ENCODE data around the gene GPR157.

The GPR157 gene

DNA sequence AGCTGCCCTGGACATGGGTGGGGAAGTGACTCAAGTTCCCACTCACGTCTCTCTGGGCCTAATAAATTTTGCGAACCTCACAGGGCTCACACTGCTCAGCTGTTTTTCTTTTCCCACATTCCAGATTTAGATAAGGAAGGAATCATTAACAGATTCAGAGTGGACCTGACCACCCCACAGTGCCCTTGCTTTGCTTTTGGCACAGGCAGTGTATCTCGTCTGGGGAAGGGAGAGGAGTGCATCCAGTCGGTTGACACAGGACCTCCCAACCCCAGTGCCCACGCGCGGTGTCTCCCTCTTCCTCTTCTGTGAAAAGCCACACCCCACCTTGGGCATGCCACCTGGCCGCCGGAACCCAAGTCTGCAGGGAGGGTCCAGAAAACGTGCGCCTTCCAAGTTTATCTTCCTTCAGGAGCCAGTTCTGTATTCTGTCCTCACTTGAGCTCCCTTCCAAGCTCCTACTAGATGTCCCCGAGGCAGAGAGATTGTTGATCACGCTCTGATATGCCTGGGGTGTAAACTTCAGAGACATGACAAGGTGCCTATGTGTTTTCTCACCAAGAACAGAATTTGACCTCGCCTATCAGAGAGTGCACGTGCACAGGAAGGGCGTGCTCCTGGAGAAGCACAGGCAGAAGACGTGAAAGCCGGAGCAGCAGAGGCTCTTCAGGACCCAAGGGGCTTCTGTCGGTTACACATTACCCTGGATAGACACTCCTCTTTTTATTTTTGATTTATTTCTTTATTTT lies 50.0 kb downstream of the GPR157 start:
- ChIA-PET CTCF (interaction anchor here (0.9 to 5.2 kb wide), 5 partner anchors 9 to 32 kb away, joined by 3 to 35 read pairs (median 4); no protein-coding TSS in a partner anchor), POLR2A (no interaction called here)
- DNase-seq (ENCODE audit: extremely low spot score), result no peak
- TF ChIP-seq, protein P1, sequence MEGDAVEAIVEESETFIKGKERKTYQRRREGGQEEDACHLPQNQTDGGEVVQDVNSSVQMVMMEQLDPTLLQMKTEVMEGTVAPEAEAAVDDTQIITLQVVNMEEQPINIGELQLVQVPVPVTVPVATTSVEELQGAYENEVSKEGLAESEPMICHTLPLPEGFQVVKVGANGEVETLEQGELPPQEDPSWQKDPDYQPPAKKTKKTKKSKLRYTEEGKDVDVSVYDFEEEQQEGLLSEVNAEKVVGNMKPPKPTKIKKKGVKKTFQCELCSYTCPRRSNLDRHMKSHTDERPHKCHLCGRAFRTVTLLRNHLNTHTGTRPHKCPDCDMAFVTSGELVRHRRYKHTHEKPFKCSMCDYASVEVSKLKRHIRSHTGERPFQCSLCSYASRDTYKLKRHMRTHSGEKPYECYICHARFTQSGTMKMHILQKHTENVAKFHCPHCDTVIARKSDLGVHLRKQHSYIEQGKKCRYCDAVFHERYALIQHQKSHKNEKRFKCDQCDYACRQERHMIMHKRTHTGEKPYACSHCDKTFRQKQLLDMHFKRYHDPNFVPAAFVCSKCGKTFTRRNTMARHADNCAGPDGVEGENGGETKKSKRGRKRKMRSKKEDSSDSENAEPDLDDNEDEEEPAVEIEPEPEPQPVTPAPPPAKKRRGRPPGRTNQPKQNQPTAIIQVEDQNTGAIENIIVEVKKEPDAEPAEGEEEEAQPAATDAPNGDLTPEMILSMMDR (IDR thresholded peaks at IDR 0.05; ENCODE audit: control extremely low read depth, extremely low read depth, low read depth, missing control alignments), result no peak

GRCh38 chr1:9078015-9078751 lies 50.7 kb downstream of the GPR157 start:
- POLR2A ChIA-PET, result no interaction called here
- TF ChIP-seq, protein P1 (IDR thresholded peaks at IDR 0.05; ENCODE audit: control extremely low read depth, extremely low read depth, low read depth, missing control alignments), result no peak
- DNase-seq (ENCODE audit: extremely low spot score), result no peak
- CTCF ChIA-PET, result interaction anchor here (0.9 to 5.2 kb wide), 5 partner anchors 8 to 32 kb away, joined by 3 to 35 read pairs (median 4); no protein-coding TSS in a partner anchor

DNA sequence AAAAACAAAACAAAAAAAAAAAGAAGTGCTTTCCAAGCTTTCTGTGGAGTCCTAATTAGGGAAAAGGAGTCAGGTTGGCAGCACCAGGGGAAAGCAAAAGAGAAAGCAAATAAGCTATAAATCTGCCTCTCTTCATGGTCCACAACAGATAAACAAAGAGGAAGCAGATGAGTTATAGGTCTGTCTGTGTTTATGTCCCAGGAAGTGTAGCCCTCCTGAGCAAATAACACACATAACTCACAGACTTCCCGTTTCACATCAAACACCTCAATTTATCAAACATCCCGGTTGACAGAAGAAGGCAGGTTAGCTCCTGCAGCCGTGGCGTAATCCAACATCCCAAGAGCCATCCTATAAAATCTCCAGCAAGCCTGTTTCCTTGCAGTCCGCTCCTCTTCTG lies 53.9 kb downstream of the GPR157 start:
- TF ChIP-seq, protein P1 (IDR thresholded peaks at IDR 0.05; ENCODE audit: control extremely low read depth, extremely low read depth, low read depth, missing control alignments), result no peak
- DNase-seq (ENCODE audit: extremely low spot score), result no peak
- POLR2A ChIA-PET, result no interaction called here
- CTCF ChIA-PET, result interaction anchor here (0.8 to 1.4 kb wide), 5 partner anchors 11 to 70 kb away, joined by 3 to 5 read pairs (median 3); no protein-coding TSS in a partner anchor

DNA sequence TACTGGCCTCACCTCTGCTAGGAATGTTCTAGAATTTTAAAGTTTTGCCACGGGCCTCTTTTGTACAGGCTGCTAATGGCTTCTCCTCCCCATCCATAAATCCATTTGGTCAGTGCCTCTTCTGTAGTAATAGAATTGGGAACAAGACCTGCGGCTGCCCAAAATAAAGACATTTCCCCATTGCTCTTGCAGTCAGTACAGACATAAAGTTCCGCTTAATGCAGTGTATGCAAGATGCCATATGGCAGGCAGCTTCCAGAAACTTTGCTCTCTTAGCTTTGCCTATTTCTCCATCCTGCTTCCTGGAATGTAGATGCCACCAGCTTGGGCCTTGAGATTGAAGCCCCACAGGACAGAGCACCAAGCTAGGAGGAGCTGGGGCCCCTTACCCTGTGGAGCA lies 55.8 kb downstream of the GPR157 start:
- ChIA-PET CTCF (interaction anchor here (0.6 to 0.8 kb wide), 3 partner anchors 28 to 503 kb away, joined by 3 read pairs; no protein-coding TSS in a partner anchor), POLR2A (interaction anchor here (0.6 kb wide), 1 partner anchor 12 kb away, joined by 4 read pairs; no protein-coding TSS in a partner anchor)
- DNase-seq (ENCODE audit: extremely low spot score), result no peak
- TF ChIP-seq, protein P1 (IDR thresholded peaks at IDR 0.05; ENCODE audit: control extremely low read depth, extremely low read depth, low read depth, missing control alignments), result no peak

GRCh38 chr1:9071554-9072235 lies 57.2 kb downstream of the GPR157 start:
- no peak for DNase-seq (ENCODE audit: extremely low spot score)
- ChIA-PET CTCF (no interaction called here), POLR2A (no interaction called here)
- TF ChIP-seq, protein P1 (IDR thresholded peaks at IDR 0.05; ENCODE audit: control extremely low read depth, extremely low read depth, low read depth, missing control alignments), result no peak

DNA sequence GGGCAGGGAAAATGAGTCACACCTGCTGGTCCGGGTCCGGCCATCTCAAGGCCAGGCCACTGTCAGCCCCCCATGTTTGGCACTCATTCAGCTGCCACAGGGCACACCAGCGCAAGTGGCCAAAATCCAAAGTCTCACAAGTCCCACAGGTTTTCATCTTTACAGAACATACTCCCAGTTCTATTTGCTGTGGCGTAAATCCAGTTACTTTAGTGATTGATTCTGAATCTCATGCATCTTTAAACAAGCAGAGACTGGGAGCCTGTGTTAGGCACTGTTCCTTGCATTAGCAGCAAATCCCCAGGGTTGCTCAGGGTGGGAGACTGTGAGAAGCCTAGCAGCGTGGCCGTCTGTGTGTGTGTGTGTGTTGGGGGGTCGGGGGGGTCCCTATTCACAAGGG lies 58.4 kb downstream of the GPR157 start:
- CTCF ChIA-PET, result interaction anchor here (1.2 to 1.3 kb wide), 2 partner anchors 8 to 11 kb away, joined by 4 to 6 read pairs; no protein-coding TSS in a partner anchor
- TF ChIP-seq, protein P1 (IDR thresholded peaks at IDR 0.05; ENCODE audit: control extremely low read depth, extremely low read depth, low read depth, missing control alignments), result no peak
- no peak for DNase-seq (ENCODE audit: extremely low spot score)
- POLR2A ChIA-PET, result interaction anchor here (1.1 kb wide), 1 partner anchor 11 kb away, joined by 8 read pairs; no protein-coding TSS in a partner anchor
